ENCODE results near the gene PLEKHN1. TPM values are rescaled to one million over a fixed set of nuclear protein-coding genes. Genes with fewer than 3 reads are reported as not detected.

The PLEKHN1 gene
- total and polyA plus RNA-seq, 8 donors = 0.16 to 2.8 (median 0.47) TPM

GRCh38 chr1:927234-927633 is 39.0 kb upstream of the PLEKHN1 start:
- H3K27ac ChIP-seq = no peak overlapping the region
- intact Hi-C loops (cut with DNase I) = no loop called here
- peaks cover 0 to 4% (median 3%) of the 10 kb centered on the region in 3 donors for H3K4me1 ChIP-seq
- H3K27me3 ChIP-seq = peaks cover 0 to 14% (median 0%) of the 10 kb centered on the region in 4 donors
- no peak overlapping the region for H3K4me3 ChIP-seq
- no peak for FAIRE-seq
- H3K36me3 ChIP-seq = no peaks in the 10 kb centered on the region
- 30 to 44% methylated on average over 9 of the region's 9 CpGs for WGBS, 2 donors
- H3K9me3 ChIP-seq = no peaks in the 10 kb centered on the region
- ATAC-seq = no peak
- TF ChIP-seq CTCF (IDR thresholded peaks at IDR 0.05) = no peak
- no peak for DNase-seq

GRCh38 chr1:927748-928147 is 38.5 kb upstream of the PLEKHN1 start:
- intact Hi-C loops (cut with DNase I) = no loop called here
- no peaks in the 10 kb centered on the region for H3K9me3 ChIP-seq
- H3K4me3 ChIP-seq = no peak overlapping the region
- 32 to 50% methylated on average over 10 of the region's 10 CpGs for WGBS, 2 donors
- H3K27ac ChIP-seq = no peak overlapping the region
- FAIRE-seq = no peak
- no peak for TF ChIP-seq CTCF (IDR thresholded peaks at IDR 0.05)
- no peaks in the 10 kb centered on the region for H3K36me3 ChIP-seq
- peaks cover 0 to 4% (median 3%) of the 10 kb centered on the region in 3 donors for H3K4me1 ChIP-seq
- no peak for ATAC-seq
- H3K27me3 ChIP-seq = peaks cover 0 to 14% (median 0%) of the 10 kb centered on the region in 4 donors
- no peak for DNase-seq

- H3K4me3 ChIP-seq = no peak overlapping the region
- no peaks in the 10 kb centered on the region for H3K9me3 ChIP-seq
- intact Hi-C loops (cut with DNase I) = no loop called here
- no peak for FAIRE-seq
- peaks cover 0 to 14% (median 0%) of the 10 kb centered on the region in 4 donors for H3K27me3 ChIP-seq
- ATAC-seq = no peak
- no peak for DNase-seq
- H3K4me1 ChIP-seq = peaks cover 0 to 3% (median 0%) of the 10 kb centered on the region in 3 donors
- no peak overlapping the region for H3K27ac ChIP-seq
- TF ChIP-seq CTCF (IDR thresholded peaks at IDR 0.05) = no peak
- no peaks in the 10 kb centered on the region for H3K36me3 ChIP-seq
- 32 to 43% methylated on average over 40 of the region's 40 CpGs for whole genome bisulfite sequencing, 2 donors
Observed at GRCh38 chr1:928825-929661, 37.2 kb upstream of the PLEKHN1 start.

GRCh38 chr1:929712-930632 is 36.3 kb upstream of the PLEKHN1 start:
- FAIRE-seq (no peak), ATAC-seq (no peak), DNase-seq (no peak)
- WGBS, 2 donors = 70 to 81% methylated on average over 34 to 40 of the region's 40 CpGs
- no peaks in the 10 kb centered on the region for H3K9me3 ChIP-seq
- peaks cover 0 to 1% (median 0%) of the 10 kb centered on the region in 3 donors for H3K4me1 ChIP-seq
- H3K27me3 ChIP-seq = peaks cover 0 to 14% (median 0%) of the 10 kb centered on the region in 4 donors
- H3K27ac ChIP-seq = no peak overlapping the region
- no peaks in the 10 kb centered on the region for H3K36me3 ChIP-seq
- H3K4me3 ChIP-seq = no peak overlapping the region
- intact Hi-C loops (cut with DNase I) = no loop called here
- no peak for TF ChIP-seq CTCF (IDR thresholded peaks at IDR 0.05)
